HG03520 (cell line): ENCODE measurements around the gene DYNC2I2.
A peak's percentile ranks its signal among the peaks of the same experiment; 100 is the strongest.
"Not testable (repeated sequence)": the region's sequence is repeated elsewhere in the genome, so short reads cannot be mapped to it uniquely, and the experiment has no call there.

Experiments
- ATAC-seq: cut with Tn5 transposase; IDR thresholded peaks from one replicate; pipeline ENCODE4 v1.9.1; 2021; ENCODE audit warnings: mild to moderate bottlenecking, moderate library complexity; ENCODE audit not compliant: unreplicated experiment

DYNC2I2 gene

DNA sequence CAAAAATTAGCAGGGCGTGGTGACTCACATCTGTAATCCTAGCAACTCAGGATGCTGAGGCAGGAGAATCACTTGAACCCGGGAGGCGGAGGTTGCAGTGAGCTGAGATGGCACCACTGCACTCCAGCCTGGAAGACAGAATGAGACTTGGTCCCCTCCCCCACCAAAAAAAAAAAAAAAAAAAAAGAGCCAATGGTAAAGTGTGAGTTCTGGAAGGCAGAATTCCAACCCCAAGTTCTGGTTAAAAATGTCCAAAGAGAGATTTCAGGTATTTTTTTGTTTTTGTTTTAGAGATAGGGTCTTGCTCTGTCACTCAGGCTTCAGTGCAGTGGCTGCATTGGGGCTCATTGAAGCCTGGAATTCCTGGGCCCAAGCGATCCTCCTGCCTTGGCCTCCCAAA lies 30.8 kb upstream of the DYNC2I2 start:
- no peak for ATAC-seq

DNA sequence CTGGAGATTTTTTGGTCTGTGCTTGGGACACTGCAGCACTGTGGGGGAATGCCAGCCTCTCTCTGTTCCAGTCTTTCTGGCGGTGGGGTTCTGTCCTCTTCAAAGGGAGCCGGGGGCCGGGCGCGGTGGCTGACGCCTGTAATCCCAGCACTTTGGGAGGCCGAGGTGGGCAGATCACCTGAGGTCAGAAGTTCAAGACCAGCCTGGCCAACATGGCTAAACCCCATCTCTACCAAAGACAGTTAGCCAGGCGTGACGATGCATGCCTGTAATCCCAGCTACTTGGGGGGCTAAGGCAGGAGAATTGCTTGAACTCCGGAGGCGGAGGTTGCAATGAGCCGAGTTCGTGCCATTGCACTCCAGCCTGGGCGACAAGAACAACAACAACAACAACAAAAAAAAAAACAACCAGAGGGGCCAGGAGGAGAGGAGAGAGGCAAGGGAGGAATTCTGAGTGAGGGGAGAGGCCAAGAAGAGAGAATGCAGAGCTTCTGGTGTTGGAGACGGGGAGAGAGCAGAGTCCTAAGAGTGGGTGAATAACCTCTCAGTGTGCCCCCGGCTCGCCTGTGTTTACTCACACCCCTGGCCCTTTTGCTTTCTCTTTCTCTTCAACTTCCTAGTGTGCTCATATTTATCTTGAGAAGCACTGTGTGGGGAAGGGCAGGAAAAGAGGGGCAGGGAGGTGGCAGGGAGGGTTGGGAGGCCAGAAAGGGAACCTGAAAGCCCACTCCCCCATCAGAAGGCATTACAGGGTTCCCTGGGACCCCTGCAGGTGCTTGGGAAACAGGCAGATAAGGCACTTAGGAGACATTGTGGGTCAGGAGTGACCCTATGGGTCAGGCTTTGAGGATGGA lies 29.2 kb upstream of the DYNC2I2 start:
- ATAC-seq: no peak

DNA sequence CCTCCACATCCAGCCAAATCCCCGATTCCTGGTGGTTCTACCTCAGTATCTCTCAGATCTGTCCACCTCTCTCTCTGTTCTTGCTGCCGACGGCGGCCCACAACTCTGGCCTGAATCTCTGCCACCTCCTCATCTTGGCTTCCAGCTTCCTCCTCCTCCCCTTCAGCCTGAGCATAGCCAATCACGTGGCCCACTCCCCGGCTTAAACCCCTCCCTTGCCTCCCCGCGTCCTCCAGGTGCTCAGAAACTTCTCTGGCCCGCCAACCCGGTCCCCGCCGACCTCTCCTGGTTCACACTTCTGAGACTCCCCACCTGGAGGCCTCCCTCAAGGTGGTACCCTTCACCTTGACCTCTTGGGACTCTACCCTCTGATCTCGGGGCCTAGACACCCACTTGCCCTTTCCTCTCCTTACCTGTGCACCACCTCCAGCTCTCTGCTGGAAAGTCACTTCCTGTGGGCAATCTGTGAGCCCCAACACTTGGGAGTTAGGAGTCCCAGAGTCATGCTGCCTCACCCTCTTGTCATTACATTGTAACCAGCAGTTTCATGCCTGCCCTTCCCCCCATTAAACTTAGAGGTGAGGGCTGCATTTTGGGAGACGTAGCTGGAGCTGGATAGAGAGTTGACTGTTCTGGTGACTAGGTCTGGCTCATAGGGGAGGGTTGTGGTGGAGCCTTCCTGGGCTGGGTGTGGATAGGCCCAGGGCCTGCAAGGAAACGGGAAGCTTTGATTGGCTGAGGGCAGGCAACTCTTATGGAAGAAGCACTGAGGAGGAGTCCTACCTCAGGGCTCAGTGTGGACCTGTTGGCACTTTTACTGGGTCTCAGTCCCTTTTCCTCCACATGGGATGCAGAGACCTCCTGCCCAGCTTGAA lies 27.9 kb upstream of the DYNC2I2 start:
- no peak for ATAC-seq

DNA sequence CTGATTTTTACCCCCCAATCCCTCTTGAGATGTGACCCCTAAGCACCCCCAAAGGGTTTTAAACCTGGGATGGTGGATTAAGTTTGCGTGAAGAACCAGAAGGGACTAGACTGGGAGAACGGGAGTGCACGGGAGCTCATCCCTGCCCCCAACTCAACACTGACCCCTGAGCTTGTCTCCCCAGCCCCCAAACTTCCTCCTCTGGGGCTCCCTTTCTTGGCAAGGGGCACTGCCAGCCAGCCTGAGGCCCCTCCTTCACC lies 27.3 kb upstream of the DYNC2I2 start:
- no peak for ATAC-seq

DNA sequence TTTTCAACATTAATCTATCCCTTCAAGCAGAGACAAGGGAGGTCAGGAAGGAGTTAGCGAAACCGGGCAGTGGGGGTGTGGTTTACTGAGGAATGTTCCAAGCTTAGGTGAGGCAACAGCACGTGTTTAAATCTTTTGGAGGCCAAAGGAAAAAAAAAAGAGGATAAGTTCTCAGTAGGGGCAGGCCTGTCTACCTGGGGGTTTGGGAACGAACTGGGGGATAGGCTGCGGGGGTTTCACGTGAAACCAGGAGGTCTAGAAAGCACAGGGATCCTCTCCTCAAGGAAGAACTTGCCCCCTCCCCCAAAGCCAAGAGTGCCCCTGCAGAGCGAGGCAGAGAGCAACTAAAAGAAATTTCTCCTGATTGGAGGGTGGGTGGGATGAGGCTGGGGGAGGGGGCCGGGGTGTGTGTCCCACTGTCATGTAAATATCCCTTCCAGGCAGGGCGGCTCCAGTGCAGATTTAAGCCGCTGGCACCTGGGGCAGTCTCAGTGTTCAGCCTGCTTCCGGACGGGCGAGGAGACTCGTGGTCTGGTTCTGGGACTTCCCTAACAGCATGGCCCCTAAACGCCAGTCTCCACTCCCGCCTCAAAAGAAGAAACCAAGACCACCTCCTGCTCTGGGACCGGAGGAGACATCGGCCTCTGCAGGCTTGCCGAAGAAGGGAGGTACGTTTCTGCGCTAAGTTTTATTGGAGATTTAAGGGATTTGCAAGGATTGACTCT lies 26.9 kb upstream of the DYNC2I2 start:
- ATAC-seq: no peak

DNA sequence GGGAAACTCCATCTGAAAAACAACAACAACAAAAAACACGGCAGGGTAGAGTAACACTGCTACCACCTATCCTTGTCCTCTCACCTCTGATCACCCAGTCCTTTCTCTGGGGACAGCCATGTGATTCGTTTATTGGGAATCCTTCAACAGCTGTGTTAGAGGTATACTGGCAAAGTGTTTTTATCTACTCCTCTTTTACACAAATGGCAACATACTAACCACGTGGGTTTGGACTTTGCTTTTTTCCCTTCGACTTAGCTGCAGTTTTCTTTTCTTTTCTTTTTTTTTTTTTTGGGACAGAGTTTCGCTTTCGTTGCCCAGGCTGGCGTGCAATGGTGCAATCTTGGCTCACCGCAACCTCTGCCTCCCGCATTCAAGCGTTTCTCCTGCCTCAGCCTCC lies 21.1 kb upstream of the DYNC2I2 start:
- no peak for ATAC-seq

DNA sequence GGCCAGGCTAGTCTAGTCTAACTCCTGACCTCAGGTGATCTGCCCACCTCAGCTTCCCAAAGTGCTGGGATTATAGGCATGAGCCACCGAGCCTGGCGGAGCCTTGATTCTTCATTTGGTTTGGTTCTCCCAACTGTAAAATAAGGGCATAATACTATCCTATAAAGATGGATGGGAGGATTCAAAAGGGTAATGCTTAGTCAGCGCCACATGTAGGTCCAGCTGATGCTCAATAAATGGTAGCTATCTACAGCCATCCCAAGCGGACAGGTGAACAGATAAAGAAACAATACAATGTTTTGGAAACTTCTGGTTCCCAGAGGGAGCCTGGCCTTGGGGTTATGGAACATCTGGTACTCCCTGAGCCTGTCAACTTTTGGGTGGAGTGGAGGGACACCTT lies 18.7 kb upstream of the DYNC2I2 start:
- ATAC-seq: no peak

DNA sequence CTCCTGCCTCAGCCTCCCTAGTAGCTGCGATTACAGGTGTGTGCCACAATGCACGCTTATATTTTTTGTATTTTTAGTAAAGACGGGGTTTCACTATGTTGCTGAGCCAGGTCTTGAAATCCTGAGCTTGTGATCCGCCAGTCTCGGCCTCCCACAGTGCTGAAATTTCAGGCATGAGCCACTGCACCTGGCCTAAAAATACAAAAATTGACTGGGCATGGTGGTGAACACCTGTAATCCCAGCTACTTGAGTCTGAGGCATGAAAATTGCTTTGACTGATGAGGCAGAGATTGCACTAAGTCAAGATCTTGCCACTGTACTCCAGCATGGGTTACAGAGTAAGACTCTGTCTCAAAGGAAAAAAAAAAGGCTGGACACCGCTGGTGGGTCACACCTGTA lies 13.1 kb upstream of the DYNC2I2 start:
- no peak for ATAC-seq

DNA sequence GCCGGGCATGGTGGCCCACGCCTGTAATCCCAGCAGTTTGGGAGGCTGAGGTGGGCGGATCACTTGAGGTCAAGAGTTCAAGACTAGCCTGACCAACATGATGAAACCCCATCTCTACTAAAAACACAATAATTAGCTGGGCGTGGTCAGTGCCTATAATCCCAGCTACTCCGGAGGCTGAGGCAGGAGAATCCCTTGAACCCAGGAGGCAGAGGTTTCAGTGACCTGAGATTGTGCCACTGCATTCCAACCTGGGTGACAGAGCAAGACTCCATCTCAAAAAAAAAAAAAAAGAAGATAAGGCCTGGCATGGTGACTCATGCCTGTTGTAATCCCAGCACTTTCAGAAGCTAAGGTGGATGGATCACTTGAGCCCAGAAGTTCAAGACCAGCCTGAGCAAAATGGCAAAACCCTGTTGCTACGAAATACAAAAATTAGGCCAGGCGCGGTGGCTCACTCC lies 9.9 kb upstream of the DYNC2I2 start:
- not testable (repeated sequence) for ATAC-seq

DNA sequence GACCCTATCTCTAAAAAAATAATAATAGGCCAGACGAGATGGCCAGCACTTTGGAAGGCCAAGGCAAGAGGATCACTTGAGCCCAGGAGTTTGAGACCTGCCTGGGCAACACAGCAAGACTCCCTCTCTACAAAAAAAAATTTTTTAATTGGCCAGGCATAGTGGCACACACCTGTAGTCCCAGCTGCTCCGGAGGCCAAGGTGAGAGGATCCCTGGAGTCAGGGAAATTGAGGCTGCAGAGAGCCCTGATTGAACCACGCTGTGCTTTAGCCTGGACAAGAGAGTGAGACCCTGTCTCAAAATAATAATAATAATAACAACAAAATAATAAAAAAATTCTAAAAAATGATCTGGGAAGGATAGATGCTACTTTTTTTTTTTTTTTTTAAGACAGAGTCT lies 1.1 kb upstream of the DYNC2I2 start:
- ATAC-seq: no peak

DNA sequence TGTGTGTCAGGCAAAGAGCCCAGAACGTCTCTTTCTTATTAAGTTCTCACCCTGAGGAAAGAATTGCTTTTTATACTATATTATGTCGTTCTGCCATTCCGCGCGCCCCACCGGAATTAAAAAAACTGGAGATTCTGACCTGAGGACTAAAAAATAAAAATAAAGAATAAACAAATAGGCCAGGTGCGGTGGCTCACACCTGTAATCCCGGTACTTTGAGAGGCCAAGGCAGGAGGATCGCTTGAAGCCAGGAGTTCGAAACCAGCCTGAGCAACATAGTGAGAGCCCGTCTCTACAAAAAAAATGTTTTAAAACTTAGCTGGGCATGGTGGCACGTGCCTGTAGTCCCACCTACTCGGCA lies 677 bp upstream of the DYNC2I2 start:
- no peak for ATAC-seq

DNA sequence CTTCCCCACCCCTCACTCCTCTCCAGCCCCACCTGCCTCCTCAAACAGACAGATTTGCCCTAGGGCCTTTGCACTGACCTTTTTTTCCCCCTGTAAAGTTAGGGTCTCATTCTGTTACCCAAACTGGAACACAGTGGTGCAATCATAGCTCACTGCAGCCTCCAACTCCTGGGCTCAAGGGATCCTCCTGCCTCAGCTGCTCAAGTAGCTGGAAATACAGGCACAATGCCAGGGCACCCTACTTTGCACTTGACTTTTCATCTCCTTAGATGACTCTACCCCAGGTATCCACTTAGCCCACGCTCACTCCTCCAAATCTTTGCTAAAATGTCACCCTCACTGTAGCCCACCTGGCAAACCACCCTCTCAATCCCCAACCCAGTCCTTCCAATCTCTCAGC lies 2.2 kb downstream of the DYNC2I2 start:
- no peak for ATAC-seq

DNA sequence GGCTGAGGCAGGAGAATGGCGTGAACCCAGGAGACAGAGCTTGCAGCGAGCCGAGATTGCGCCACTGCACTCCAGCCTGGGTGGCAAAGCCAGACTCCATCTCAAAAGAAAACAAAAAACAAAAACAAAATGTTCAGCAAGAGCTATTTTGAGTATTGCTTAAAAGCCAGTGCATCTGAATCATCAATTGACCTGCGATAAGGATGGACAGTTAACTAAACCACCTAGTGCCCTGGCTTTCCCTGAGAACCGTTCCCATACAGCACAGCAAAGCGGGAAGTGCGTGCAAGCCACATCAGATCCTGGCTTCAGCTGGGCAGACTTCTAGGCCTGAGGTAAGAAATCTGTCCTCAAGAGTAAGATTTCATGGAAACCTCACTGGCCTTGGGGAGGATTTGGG lies 2.7 kb downstream of the DYNC2I2 start:
- ATAC-seq: no peak

DNA sequence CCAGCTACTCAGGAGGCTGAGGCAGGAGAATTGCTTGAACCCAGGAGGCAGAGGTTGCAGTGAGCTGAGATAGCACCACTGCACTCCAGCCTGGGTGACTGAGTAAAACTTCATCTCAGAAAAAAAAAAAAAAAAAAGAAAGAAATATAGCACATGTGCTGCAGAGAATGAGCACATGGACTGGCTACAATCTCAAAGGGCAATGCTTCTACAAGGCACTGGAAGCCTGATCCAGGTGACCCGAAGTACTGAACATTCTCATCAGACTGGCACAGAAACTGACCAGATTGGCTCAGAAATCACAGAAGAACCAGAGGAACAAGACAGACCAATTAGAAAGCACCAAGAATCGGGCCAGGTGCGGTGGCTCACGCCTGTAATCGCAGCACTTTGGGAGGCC lies 4.8 kb downstream of the DYNC2I2 start:
- no peak for ATAC-seq

DNA sequence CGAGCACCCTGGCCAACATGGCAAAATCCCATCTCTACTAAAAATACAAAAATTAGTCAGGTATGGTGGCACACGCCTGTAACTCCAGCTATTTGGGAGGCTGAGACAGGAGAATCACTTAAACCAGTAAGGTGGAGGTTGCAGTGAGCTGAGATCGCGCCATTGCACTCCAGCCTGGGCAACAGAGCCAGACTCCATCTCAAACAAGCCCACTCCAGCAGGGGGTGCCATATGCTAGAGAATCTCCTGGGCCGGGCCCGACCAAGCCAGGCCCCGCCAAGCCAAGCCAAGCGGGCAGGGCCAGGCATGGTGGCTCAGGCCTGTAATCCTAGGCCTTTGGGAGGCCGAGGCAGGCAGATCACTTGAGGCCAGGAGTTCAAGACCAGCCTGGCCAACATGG lies 8.4 kb downstream of the DYNC2I2 start:
- ATAC-seq: not testable (repeated sequence)

DNA sequence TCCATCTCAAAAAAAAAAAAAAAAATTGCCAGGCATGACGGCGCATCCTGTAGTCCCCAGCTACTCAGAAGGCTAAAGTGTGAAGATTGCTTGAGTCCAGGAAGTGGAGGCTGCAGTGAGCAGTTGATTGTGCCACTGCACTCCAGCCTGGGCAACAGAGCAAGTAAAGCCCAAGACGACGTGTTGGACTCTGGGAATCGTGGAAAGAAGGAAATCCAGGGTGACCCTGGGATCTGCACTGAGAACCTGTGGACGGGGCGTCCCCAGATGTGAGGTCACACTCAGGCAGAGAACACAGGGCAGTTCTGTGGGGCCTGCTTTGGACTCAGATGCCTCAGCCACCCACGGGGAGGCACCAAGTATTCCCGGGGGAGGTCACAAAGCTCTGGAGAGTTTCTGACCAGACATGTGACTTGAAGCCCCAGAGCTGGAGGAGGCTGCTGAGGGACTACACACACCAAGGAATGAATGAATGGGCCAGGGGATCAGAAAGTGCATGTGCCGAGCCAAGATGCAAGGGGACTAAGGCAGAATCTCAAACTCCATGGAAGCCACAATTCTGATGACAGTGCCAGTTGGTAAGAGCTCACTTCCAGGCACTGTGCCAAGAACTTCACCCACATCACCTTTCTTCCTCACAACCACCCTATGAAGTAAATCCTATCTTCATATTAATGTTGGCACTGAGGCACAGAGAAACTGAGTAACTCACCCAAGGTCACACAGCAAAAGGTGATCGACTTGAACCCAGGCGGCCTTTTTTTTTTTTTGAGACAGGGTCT lies 12.9 kb downstream of the DYNC2I2 start:
- peak; percentile 51 for ATAC-seq

DNA sequence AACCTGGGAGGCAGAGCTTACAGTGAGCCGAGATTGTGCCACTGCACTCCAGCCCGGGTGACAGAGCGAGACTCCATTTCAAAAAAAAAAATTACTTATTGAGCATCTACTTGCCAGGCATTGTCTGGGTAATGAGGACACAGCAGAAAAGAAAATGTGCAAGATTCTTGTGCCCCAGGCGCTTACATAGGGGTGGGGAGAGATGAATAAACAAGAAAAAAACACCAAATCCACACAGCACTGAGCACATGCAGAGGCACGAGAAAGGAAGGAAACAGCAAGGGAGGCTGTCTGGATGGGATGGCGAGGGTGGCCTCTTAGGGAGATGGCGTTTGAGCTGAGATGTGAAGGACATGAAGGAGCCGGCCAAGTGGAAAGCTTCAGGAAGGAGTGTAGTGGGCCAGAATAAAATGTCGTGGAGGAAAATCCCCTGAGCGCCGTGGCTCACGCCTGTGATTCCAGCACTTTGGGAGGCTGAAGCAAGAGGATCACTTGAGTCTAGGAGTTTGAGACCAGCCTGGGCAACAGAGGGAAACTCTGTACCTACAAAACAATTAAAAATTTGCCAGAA lies 13.9 kb downstream of the DYNC2I2 start:
- ATAC-seq: no peak

DNA sequence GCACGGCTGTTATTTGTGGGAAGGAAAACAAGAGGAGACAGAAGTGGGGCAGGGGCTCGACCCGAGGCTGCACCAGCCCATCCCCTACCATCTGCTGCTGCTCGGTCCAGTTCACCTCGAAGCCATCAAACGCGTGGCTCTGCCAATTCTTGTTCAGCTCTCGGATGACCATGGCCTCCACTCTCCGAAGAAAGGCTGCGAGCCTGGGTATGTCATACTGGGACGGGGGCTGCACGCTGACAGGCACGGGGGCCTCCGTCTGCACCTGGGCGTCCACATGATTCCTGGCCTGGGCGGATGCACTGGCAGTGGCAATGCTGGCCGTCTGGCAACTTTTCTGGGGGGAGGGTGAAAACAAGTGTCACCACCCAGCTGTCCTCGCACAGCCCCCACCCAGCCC lies 16.0 kb downstream of the DYNC2I2 start:
- no peak for ATAC-seq

DNA sequence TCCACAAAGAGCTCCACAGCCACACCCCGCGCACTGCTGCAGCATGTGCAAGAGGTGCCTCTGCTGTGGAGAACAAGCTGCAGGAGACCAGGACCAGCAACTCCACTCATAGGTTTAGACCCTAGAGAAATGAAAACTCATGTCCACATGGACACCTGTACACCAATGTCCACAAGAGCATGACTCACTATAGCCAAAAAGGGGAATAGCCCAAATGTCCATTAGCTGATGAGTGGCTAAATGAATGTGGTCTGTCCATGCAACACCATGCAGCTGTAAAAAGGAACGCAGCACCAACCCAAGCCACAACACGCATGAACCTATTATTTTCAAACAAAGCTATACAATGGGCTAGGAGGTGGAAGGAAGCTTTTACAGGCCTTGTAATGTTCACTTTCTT lies 18.1 kb downstream of the DYNC2I2 start:
- no peak for ATAC-seq

DNA sequence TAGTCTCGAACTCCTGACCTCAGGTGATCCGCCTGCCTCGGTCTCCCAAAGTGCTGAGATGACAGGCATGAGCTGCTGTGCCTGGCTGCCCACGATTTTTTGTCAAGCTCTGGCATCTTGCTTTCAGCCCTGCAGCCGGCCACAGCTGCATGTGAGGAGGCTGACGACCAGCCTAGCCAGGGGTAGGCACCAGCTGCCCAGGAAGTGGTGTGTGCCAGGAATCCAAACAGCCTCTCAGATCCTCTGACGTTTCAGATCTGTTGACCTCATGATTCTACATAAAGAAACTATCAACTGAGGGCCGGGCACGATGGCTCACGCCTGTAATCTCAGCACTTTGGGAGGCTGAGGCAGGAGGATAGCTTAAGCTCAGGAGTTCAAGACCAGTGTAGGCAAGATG lies 19.0 kb downstream of the DYNC2I2 start:
- ATAC-seq: no peak
